Skeletal muscle satellite cell (primary cell): ENCODE measurements around the gene DPEP2NB.
A peak's percentile ranks its signal among the peaks of the same experiment; 100 is the strongest.
"Not testable (repeated sequence)": the region's sequence is repeated elsewhere in the genome, so short reads cannot be mapped to it uniquely, and the experiment has no call there.

Experiments used
- H3K27me3 ChIP-seq: 2 replicates; pipeline ENCODE4 v1.7.0; 2013; ENCODE audit warnings: low read length; ENCODE audit not compliant: control insufficient read depth, insufficient read depth
- H3K36me3 ChIP-seq: 2 replicates; pipeline ENCODE4 v1.7.0; 2013; ENCODE audit warnings: mild to moderate bottlenecking, control low read depth, low read length; ENCODE audit not compliant: insufficient read depth
- H3K4me1 ChIP-seq: 2 replicates; pipeline ENCODE4 v1.7.0; 2013; ENCODE audit warnings: low read length; ENCODE audit not compliant: control insufficient read depth, insufficient read depth
- H3K4me2 ChIP-seq: 2 replicates; pipeline ENCODE4 v1.7.0; 2013; ENCODE audit warnings: mild to moderate bottlenecking, low read length
- H3K4me3 ChIP-seq: 2 replicates; pipeline ENCODE4 v1.7.0; 2013; ENCODE audit warnings: low read length
- H3K9ac ChIP-seq: 2 replicates; pipeline ENCODE4 v1.7.0; 2013; ENCODE audit warnings: mild to moderate bottlenecking, low read depth, low read length, moderate library complexity
- H3K9me3 ChIP-seq: replicated peaks from 2 replicates; pipeline ENCODE4 v1.7.0; 2013; ENCODE audit warnings: mild to moderate bottlenecking, control low read depth, low read length

Gene DPEP2NB

GRCh38 chr16:67977469-67978227 is 38.1 kb downstream of the DPEP2NB start:
- H3K36me3 ChIP-seq: no peaks in the 10 kb centered on the region
- no peak overlapping the region for H3K4me3 ChIP-seq
- no peaks in the 10 kb centered on the region for H3K4me1 ChIP-seq
- no peak overlapping the region for H3K4me2 ChIP-seq
- no peaks in the 10 kb centered on the region for H3K9me3 ChIP-seq
- peaks cover 27% of the 10 kb centered on the region for H3K27me3 ChIP-seq
- no peak overlapping the region for H3K9ac ChIP-seq

GRCh38 chr16:67977005-67977404 is 38.7 kb downstream of the DPEP2NB start:
- Histone ChIP-seq H3K4me2 (no peak overlapping the region), H3K9me3 (no peaks in the 10 kb centered on the region), H3K9ac (no peak overlapping the region), H3K27me3 (peaks cover 27% of the 10 kb centered on the region), H3K4me1 (no peaks in the 10 kb centered on the region), H3K36me3 (no peaks in the 10 kb centered on the region), H3K4me3 (no peak overlapping the region)

- peaks cover 27% of the 10 kb centered on the region for H3K27me3 ChIP-seq
- no peak overlapping the region for H3K9ac ChIP-seq
- H3K4me1 ChIP-seq: no peaks in the 10 kb centered on the region
- H3K9me3 ChIP-seq: no peaks in the 10 kb centered on the region
- no peak overlapping the region for H3K4me3 ChIP-seq
- H3K4me2 ChIP-seq: no peak overlapping the region
- H3K36me3 ChIP-seq: no peaks in the 10 kb centered on the region
These were observed 39.5 kb downstream of the DPEP2NB start for GRCh38 chr16:67976205-67976604.

GRCh38 chr16:67975321-67976105 is 40.2 kb downstream of the DPEP2NB start:
- H3K27me3 ChIP-seq: peaks cover 27% of the 10 kb centered on the region
- H3K9ac ChIP-seq: no peak overlapping the region
- H3K4me1 ChIP-seq: no peaks in the 10 kb centered on the region
- no peak overlapping the region for H3K4me2 ChIP-seq
- no peaks in the 10 kb centered on the region for H3K9me3 ChIP-seq
- H3K36me3 ChIP-seq: no peaks in the 10 kb centered on the region
- no peak overlapping the region for H3K4me3 ChIP-seq

- H3K4me2 ChIP-seq, H3K4me3 ChIP-seq, H3K9ac ChIP-seq, H3K4me1 ChIP-seq, H3K9me3 ChIP-seq, H3K36me3 ChIP-seq: not testable (repeated sequence)
- peaks cover 16% of the 10 kb centered on the region for H3K27me3 ChIP-seq
These were observed 43.4 kb downstream of the DPEP2NB start for GRCh38 chr16:67972285-67972684.

- Histone ChIP-seq H3K4me3 (no peak overlapping the region), H3K4me2 (no peak overlapping the region), H3K27me3 (peaks cover 5% of the 10 kb centered on the region), H3K9ac (no peak overlapping the region), H3K9me3 (no peaks in the 10 kb centered on the region), H3K36me3 (peaks cover 3% of the 10 kb centered on the region), H3K4me1 (peaks cover 18% of the 10 kb centered on the region)
These were observed 44.6 kb downstream of the DPEP2NB start for GRCh38 chr16:67971111-67971510.

GRCh38 chr16:67969254-67970039 is 46.3 kb downstream of the DPEP2NB start:
- H3K9ac ChIP-seq: peak overlapping the region; percentile 98
- H3K4me1 ChIP-seq: peaks cover 26% of the 10 kb centered on the region
- H3K4me3 ChIP-seq: peak overlapping the region; percentile 96
- no peaks in the 10 kb centered on the region for H3K9me3 ChIP-seq
- H3K36me3 ChIP-seq: peaks cover 15% of the 10 kb centered on the region
- H3K4me2 ChIP-seq: peak overlapping the region; percentile 82
- H3K27me3 ChIP-seq: no peaks in the 10 kb centered on the region

- Histone ChIP-seq H3K9ac (peak within 1 kb of the TSS; percentile 98), H3K4me3 (peak within 1 kb of the TSS; percentile 96), H3K9me3 (no peaks in the 10 kb centered on the region), H3K4me1 (peaks cover 26% of the 10 kb centered on the region), H3K36me3 (peaks cover 16% of the 10 kb centered on the region), H3K4me2 (peak within 1 kb of the TSS; percentile 82), H3K27me3 (no peaks in the 10 kb centered on the region)
These were observed 47.1 kb downstream of the DPEP2NB start, which contains the start of gene SLC12A4 for GRCh38 chr16:67968400-67969253. Gene SLC12A4, minus strand, starts transcription at chr16:67968637. Its CDS starts 84 bp downstream, at chr16:67968553.

GRCh38 chr16:67967958-67968399 is 47.7 kb downstream of the DPEP2NB start:
- Histone ChIP-seq H3K9me3 (no peaks in the 10 kb centered on the region), H3K4me1 (peaks cover 26% of the 10 kb centered on the region), H3K27me3 (no peaks in the 10 kb centered on the region), H3K4me2 (peak overlapping the region; percentile 82), H3K9ac (peak overlapping the region; percentile 98), H3K36me3 (peaks cover 22% of the 10 kb centered on the region), H3K4me3 (peak overlapping the region; percentile 96)

GRCh38 chr16:67967183-67967957 is 48.3 kb downstream of the DPEP2NB start:
- Histone ChIP-seq H3K36me3 (peaks cover 29% of the 10 kb centered on the region), H3K4me3 (peak overlapping the region; percentile 96), H3K4me1 (peaks cover 26% of the 10 kb centered on the region), H3K9me3 (no peaks in the 10 kb centered on the region), H3K27me3 (no peaks in the 10 kb centered on the region), H3K9ac (peak overlapping the region; percentile 98), H3K4me2 (peak overlapping the region; percentile 82)
